Choroid plexus epithelial cell (primary cell): ENCODE data around the gene FOXK2.
A peak's percentile ranks its signal among the peaks of the same experiment; 100 is the strongest.

Experiments
- DNase-seq: peaks from one replicate; pipeline ENCODE4 v3.0.0-alpha.2; 2010; ENCODE audit warnings: low read depth
- H3K4me3 ChIP-seq: 2 replicates; pipeline ENCODE4 v1.5.1; 2011; ENCODE audit warnings: low read depth, mild to moderate bottlenecking, control low read depth, low read length, moderate library complexity
- TF ChIP-seq, protein P1 (sequence below): conservative IDR thresholded peaks from 2 replicates; pipeline ENCODE4 v1.5.1; 2011; ENCODE audit warnings: low read depth, mild to moderate bottlenecking, control low read depth, inconsistent platforms, low read length, moderate library complexity

Gene FOXK2

DNA sequence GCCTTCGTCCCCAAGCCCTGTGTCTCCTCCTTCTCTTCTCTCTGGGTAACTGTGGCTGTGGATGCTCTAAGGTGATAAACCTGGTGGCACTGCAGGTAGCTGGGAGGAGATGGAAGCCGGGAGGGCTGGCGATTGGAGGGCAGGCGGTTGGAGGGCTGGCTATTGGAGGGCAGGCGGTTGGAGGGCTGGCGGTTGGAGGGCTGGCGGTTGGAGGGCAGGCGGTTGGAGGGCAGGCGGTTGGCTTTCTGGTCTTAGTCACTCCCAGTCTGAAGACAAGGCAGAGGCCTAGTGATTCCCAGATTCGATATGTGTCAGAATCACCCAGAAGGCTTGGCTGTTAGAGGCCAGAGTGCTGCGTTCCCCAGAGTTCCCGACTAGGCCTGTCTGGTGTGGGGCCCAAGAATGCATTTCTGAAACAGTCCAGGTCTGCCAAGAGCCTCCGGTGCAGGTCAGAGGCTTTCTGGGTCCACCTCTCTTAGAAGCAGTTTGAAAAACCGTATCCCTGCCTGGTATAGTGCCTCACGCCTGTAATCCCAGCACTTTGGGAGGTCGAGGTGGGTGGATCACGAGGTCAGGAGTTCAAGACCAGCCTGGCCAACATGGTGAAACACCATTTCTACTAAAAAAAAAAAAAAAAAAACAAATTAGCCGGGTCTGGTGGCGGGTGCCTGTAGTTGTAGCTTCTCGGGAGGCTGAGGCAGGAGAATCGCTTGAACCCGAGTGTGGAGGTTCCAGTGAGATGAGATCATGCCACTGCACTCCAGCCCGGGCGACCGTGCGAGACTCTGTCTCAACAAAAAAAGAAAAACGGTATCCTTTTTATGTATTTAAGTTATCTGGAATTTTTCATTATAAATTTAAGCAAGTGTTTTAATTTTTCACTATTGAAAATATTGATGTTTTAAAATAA lies 69.0 kb downstream of the FOXK2 start:
- no peak overlapping the region for H3K4me3 ChIP-seq
- TF ChIP-seq, protein P1, sequence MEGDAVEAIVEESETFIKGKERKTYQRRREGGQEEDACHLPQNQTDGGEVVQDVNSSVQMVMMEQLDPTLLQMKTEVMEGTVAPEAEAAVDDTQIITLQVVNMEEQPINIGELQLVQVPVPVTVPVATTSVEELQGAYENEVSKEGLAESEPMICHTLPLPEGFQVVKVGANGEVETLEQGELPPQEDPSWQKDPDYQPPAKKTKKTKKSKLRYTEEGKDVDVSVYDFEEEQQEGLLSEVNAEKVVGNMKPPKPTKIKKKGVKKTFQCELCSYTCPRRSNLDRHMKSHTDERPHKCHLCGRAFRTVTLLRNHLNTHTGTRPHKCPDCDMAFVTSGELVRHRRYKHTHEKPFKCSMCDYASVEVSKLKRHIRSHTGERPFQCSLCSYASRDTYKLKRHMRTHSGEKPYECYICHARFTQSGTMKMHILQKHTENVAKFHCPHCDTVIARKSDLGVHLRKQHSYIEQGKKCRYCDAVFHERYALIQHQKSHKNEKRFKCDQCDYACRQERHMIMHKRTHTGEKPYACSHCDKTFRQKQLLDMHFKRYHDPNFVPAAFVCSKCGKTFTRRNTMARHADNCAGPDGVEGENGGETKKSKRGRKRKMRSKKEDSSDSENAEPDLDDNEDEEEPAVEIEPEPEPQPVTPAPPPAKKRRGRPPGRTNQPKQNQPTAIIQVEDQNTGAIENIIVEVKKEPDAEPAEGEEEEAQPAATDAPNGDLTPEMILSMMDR = no peak
- DNase-seq = no peak

DNA sequence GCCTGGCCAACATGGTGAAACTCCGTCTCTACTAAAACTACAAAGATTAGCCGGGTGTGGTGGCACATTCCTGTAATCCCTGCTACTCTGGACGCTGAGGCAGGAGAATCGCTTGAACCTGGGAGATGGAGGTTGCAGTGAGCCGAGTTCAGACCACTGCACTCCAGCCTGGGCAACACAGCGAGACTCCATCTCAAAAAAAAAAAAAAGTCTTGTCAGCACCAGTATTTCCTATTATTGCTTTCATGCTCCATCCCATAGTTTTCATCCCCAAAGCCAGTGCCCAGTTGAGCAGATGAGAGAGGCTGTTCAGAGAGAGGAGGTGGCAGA lies 70.3 kb downstream of the FOXK2 start:
- H3K4me3 ChIP-seq = no peak overlapping the region
- no peak for DNase-seq
- TF ChIP-seq, protein P1 = no peak

DNA sequence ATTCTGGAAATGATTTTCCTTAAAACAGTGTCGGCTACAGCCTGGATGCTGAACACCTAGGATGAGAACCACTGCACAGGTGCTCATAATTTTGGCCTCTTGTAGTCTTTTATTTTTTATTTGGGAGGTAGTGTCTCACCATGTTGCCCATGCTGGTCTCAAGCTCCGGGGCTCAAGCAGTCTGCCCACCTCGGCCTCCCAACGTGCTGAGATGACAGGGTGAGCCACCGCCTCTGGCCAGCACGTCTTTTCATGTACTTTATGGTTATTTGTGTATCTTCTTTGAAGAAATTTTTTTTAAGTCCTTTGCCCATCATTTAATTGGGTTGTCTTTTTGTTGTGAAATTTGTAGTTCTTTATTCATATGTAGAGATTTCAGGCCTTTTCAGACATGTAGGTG lies 70.7 kb downstream of the FOXK2 start:
- DNase-seq = no peak
- no peak overlapping the region for H3K4me3 ChIP-seq
- TF ChIP-seq, protein P1 = no peak

DNA sequence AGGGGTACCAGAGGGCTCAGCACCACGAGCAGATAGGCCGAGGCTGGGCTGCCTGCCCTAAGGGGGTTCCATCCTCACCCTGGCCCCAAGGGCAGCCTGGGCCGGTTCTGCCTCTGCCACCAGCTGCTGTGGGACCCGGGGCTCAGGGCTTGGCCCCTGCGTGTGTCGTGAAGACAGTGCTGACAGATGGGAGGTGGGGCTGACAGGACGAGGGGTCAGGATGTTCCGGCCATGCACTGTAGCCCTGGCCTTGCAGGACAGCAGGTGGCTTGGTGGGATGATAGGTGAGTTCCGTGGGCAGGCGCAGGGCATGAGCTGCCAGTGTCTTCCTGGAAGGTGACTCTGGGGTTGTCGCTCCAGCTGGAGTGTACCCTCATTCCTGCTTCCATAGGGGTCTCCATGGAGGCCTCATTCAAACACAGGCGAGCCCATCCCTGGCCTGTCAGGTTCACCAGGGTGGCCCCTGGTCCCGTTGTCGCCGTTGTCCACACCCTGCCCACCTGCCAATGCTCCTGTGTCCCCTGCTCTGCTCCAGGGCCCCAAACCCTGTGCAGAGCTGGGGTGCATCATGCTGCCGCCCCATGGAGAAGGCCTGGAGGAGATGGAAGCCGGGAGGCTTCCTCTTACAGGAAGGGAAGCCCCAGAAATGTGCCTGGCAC lies 71.5 kb downstream of the FOXK2 start:
- no peak for DNase-seq
- no peak overlapping the region for H3K4me3 ChIP-seq
- TF ChIP-seq, protein P1 = no peak

DNA sequence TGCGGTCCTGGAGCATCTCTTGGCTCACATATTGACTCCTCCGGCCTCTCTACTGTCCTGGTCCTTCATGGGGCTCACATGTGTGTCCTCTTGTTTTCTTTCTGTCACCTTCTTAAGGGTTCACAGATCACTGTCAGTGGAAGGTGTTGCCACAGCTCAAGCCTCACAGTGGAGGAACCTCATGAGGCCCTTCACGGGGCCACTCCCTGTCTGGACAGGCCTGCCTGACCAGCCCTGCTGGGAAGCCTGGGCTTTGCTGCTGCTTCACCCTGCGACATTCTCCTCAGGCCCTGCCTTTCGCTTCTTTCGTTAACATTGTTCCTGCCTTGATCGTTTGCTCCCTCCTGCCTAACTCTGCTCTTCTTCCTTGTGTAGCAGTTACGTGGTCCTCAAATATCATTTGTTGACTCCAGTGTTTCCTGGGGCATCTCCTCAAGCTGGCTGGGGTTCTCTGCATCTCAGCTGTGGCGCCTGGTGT lies 72.8 kb downstream of the FOXK2 start:
- peak; percentile 21 for DNase-seq
- H3K4me3 ChIP-seq = no peak overlapping the region
- TF ChIP-seq, protein P1 = no peak

DNA sequence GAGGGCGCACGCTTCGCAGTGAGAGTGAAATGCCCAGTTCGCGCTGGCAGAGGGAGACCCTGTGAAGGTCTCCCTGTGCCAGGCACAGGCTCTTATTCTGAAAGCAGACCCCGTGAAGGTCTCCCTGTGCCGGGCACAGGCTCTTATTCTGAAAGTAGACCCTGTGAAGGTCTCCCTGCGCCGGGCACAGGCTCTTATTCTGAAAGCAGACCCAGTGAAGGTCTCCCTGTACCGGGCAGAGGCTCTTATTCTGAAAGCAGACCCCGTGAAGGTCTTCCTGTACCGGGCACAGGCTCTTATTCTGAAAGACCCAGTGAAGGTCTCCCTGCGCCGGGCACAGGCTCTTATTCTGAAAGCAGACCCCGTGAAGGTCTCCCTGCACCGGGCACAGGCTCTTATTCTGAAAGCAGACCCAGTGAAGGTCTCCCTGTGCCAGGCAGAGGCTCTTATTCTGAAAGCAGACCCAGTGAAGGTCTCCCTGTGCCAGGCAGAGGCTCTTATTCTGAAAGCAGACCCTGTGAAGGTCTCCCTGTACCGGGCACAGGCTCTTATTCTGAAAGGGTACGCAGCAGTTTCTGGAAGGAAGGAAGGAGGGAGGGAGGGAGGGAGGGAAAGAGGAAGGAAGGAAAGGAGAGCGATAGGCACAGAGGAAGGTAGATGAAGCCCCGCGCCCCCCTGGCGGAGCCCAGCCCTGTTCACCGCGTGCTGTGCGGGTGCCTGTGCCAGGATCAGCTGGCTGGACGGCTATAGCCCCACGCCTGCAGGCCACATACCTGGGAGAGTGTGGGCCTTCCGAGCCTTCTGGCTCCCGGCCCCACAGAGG lies 73.4 kb downstream of the FOXK2 start:
- peak; percentile 81 for DNase-seq
- TF ChIP-seq, protein P1 = no peak
- H3K4me3 ChIP-seq = peak overlapping the region; percentile 62
